Mammary epithelial cell (primary cell): ENCODE measurements around the gene BTBD9.

ENCODE experiments used
- CTCF ChIP-seq, 2 donors: IDR thresholded peaks in 1 of 2; conservative IDR thresholded peaks in 1 of 2; 2 replicates each; pipeline ENCODE4 v1.5.1; 2011 to 2012; ENCODE audit warnings: inconsistent platforms in 2 of 2, low read length in 2 of 2, mild to moderate bottlenecking in 2 of 2, control low read depth in 1 of 2, low read depth in 1 of 2; ENCODE audit not compliant: insufficient read depth in 1 of 2; ENCODE audit errors: extremely low read depth in 1 of 2
- EZH2 ChIP-seq: IDR thresholded peaks from 2 replicates; pipeline ENCODE4 v1.6.1; 2012; ENCODE audit warnings: low read length, inconsistent platforms, borderline replicate concordance

GRCh38 chr6:38156818-38157565 lies 482.7 kb downstream of the BTBD9 start:
- no peak for TF ChIP-seq CTCF (conservative IDR thresholded peaks at IDR 0.05 in 1 of 2, IDR thresholded peaks at IDR 0.05 in 1 of 2; ENCODE audit: extremely low read depth in 1 of 2, insufficient read depth in 1 of 2, low read depth in 1 of 2, low read length in 2 of 2)
- no peak for TF ChIP-seq EZH2
